CD8-positive, alpha-beta memory T cell (primary cell): Measurements from ENCODE around the gene ARMC7. TPM values are rescaled to one million over a fixed set of nuclear protein-coding genes. Genes with fewer than 3 reads are reported as not detected.
A peak's percentile ranks its signal among the peaks of the same experiment; 100 is the strongest.
"Not testable (repeated sequence)": the region's sequence is repeated elsewhere in the genome, so short reads cannot be mapped to it uniquely, and the experiment has no call there.

Experiments used
- CTCF ChIA-PET: fragments of 350-600 bp; sonication (Branson Sonifier 250); formaldehyde crosslinking; loops from one replicate; lab custom pipeline; 2021; ENCODE audit warnings: antibody characterized with exemption; lab: Charles Lee
- POLR2A ChIA-PET: fragments of 350-600 bp; sonication (Branson Sonifier 250); formaldehyde crosslinking; loops from one replicate; lab custom pipeline; 2021; ENCODE audit warnings: antibody characterized with exemption; lab: Charles Lee
- DNase-seq, 5 donors: peaks; one replicate each; pipeline versions ENCODE4 v3.0.0 to v3.0.0-alpha.2; 2020 to 2022; ENCODE audit warnings: mixed read lengths in 1 of 5
- H3K27ac ChIP-seq: one replicate; pipeline ENCODE4 v1.7.0; 2013; ENCODE audit warnings: low read depth, mild to moderate bottlenecking, low read length, moderate library complexity
- H3K27me3 ChIP-seq: 2 replicates; pipeline ENCODE4 v1.7.0; 2013; ENCODE audit warnings: low read length, mild to moderate bottlenecking; ENCODE audit not compliant: insufficient read depth, poor library complexity, severe bottlenecking
- H3K36me3 ChIP-seq: 2 replicates; pipeline ENCODE4 v1.7.0; 2013; ENCODE audit warnings: mild to moderate bottlenecking, low read length, moderate library complexity; ENCODE audit not compliant: insufficient read depth
- H3K4me1 ChIP-seq: 2 replicates; pipeline ENCODE4 v1.7.0; 2013; ENCODE audit warnings: mild to moderate bottlenecking, low read length, moderate library complexity; ENCODE audit not compliant: insufficient read depth
- H3K4me3 ChIP-seq: 2 replicates; pipeline ENCODE4 v1.7.0; 2013; ENCODE audit warnings: mild to moderate bottlenecking, low read length
- H3K9me3 ChIP-seq: 2 replicates; pipeline ENCODE4 v1.7.0; 2013; ENCODE audit warnings: mild to moderate bottlenecking, low read length
- H3K27ac Mint-ChIP-seq, 8 donors: one replicate each; pipeline ENCODE4 v1.8.0; 2020 to 2021; ENCODE audit warnings: mixed read lengths in 8 of 8, mild to moderate bottlenecking in 6 of 8, inconsistent platforms in 3 of 8, moderate library complexity in 3 of 8
- H3K27me3 Mint-ChIP-seq, 2 donors: one replicate each; pipeline ENCODE4 v1.8.0; 2020 to 2021; ENCODE audit warnings: mixed read lengths in 2 of 2, mild to moderate bottlenecking in 1 of 2, moderate library complexity in 1 of 2
- H3K36me3 Mint-ChIP-seq, 3 donors: one replicate each; pipeline ENCODE4 v1.8.0; 2020 to 2021; ENCODE audit warnings: mixed read lengths in 3 of 3, inconsistent platforms in 1 of 3, mild to moderate bottlenecking in 1 of 3
- H3K4me1 Mint-ChIP-seq, 3 donors: one replicate each; pipeline ENCODE4 v1.8.0; 2020 to 2021; ENCODE audit warnings: mixed read lengths in 3 of 3, inconsistent platforms in 1 of 3, mild to moderate bottlenecking in 1 of 3
- H3K4me3 Mint-ChIP-seq, 7 donors: one replicate each; pipeline ENCODE4 v1.8.0; 2020 to 2021; ENCODE audit warnings: mixed read lengths in 7 of 7, mild to moderate bottlenecking in 6 of 7, moderate library complexity in 4 of 7, inconsistent platforms in 2 of 7
- H3K9me3 Mint-ChIP-seq, 5 donors: one replicate each; pipeline ENCODE4 v1.8.0; 2020 to 2022; ENCODE audit warnings: mixed read lengths in 5 of 5, mild to moderate bottlenecking in 3 of 5, moderate library complexity in 2 of 5, inconsistent platforms in 1 of 5
- polyA plus RNA-seq: library from polyadenylated mRNA; unstranded; fragments of 300-500 nt; fragmentation: Illumina TruSeq; gene quantifications from one replicate; pipeline ENCODE4 v1.2.3, GENCODE V29; 2021
- total RNA-seq, 2 experiments: library from RNA; stranded (reverse); gene quantifications; one replicate each; pipeline ENCODE4 v1.2.3, GENCODE V29; 2021

Gene ARMC7
- total and polyA plus RNA-seq, 3 experiments from 2014 or later = 4.0 to 15.9 (median 15.2) TPM

GRCh38 chr17:75072909-75073308 is 36.9 kb upstream of the ARMC7 start:
- H3K27ac ChIP-seq, H3K27me3 ChIP-seq, H3K36me3 ChIP-seq, DNase-seq, H3K27me3 Mint-ChIP-seq, H3K4me1 Mint-ChIP-seq, H3K9me3 ChIP-seq, H3K4me3 ChIP-seq, H3K4me3 Mint-ChIP-seq, H3K9me3 Mint-ChIP-seq, H3K27ac Mint-ChIP-seq, H3K36me3 Mint-ChIP-seq: not testable (repeated sequence)
- CTCF ChIA-PET = interaction anchor here (0.6 to 2.3 kb wide), 4 partner anchors 41 to 133 kb away, joined by 3 to 6 read pairs (median 3); partner anchors contain the start of gene NUP85
- peaks cover 11% of the 10 kb centered on the region for H3K4me1 ChIP-seq
- POLR2A ChIA-PET = interaction anchor here (0.6 kb wide), 1 partner anchor 26 kb away, joined by 3 read pairs; the partner anchor contains the start of gene KCTD2

DNA sequence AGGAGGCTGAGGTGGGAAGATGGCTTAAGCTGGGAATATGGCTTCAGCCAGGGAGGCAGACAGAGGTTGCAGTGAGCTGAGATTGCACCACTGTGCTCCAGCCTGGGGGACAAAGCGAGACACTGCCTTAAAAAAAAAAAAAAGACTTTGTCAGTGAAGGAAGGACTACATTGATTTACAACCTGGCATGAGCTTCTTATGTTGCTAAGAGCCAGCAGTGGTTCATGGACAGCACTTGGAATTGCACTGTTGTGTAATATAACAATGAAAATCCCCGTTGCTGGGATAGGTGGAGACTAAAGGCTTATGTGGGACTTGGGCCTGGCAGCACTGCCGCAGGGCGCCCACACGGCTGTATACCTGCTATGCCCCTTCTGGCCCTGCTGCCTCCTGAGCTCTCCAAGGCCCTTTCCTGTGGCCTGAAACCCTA is 36.1 kb upstream of the ARMC7 start:
- Mint-ChIP-seq H3K36me3 (no peaks in the 10 kb centered on the region), H3K9me3 (no peaks in the 10 kb centered on the region), H3K4me3 (no peak overlapping the region), H3K27me3 (no peaks in the 10 kb centered on the region), H3K4me1 (peaks cover 3 to 11% (median 4%) of the 10 kb centered on the region in 3 donors), H3K27ac (no peak overlapping the region)
- ChIA-PET CTCF (interaction anchor here (1.1 to 2.3 kb wide), 2 partner anchors 41 to 128 kb away, joined by 3 to 6 read pairs; no protein-coding TSS in a partner anchor), POLR2A (interaction anchor here (0.6 kb wide), 1 partner anchor 26 kb away, joined by 3 read pairs; the partner anchor contains the start of gene KCTD2)
- no peaks in the 10 kb centered on the region for H3K9me3 ChIP-seq
- peaks cover 15% of the 10 kb centered on the region for H3K4me1 ChIP-seq
- H3K27ac ChIP-seq = no peak overlapping the region
- DNase-seq = no peak
- no peaks in the 10 kb centered on the region for H3K36me3 ChIP-seq
- H3K4me3 ChIP-seq = no peak overlapping the region
- H3K27me3 ChIP-seq = no peaks in the 10 kb centered on the region

DNA sequence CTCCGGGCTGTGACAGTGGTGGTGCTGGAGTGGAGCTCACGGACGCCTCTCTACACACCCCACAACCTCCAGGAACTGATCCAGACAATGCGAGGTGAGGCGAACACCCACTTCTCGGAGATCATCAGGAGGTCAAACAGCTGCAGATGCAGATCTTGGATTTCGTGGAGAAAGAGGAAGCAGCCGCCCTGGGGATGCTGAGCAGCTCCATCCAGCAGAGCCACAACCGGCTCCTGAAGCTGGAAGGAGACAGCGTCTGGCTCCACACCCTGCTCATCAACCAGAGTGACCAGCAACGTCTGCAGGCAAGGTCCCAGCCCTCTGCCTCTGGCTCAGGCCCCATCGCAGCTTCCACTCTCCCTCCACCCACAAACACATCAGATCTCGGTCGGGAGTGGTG is 35.2 kb upstream of the ARMC7 start:
- H3K36me3 Mint-ChIP-seq = no peaks in the 10 kb centered on the region
- peaks cover 0 to 11% (median 5%) of the 10 kb centered on the region in 3 donors for H3K4me1 Mint-ChIP-seq
- no peak overlapping the region for H3K27ac ChIP-seq
- H3K4me3 Mint-ChIP-seq = no peak overlapping the region
- no peak overlapping the region for H3K4me3 ChIP-seq
- H3K27me3 Mint-ChIP-seq = no peaks in the 10 kb centered on the region
- no peak overlapping the region for H3K27ac Mint-ChIP-seq
- H3K27me3 ChIP-seq = no peaks in the 10 kb centered on the region
- H3K4me1 ChIP-seq = peaks cover 20% of the 10 kb centered on the region
- H3K36me3 ChIP-seq = no peaks in the 10 kb centered on the region
- no peaks in the 10 kb centered on the region for H3K9me3 ChIP-seq
- H3K9me3 Mint-ChIP-seq = no peaks in the 10 kb centered on the region
- DNase-seq = no peak
- ChIA-PET POLR2A (no interaction called here), CTCF (no interaction called here)

DNA sequence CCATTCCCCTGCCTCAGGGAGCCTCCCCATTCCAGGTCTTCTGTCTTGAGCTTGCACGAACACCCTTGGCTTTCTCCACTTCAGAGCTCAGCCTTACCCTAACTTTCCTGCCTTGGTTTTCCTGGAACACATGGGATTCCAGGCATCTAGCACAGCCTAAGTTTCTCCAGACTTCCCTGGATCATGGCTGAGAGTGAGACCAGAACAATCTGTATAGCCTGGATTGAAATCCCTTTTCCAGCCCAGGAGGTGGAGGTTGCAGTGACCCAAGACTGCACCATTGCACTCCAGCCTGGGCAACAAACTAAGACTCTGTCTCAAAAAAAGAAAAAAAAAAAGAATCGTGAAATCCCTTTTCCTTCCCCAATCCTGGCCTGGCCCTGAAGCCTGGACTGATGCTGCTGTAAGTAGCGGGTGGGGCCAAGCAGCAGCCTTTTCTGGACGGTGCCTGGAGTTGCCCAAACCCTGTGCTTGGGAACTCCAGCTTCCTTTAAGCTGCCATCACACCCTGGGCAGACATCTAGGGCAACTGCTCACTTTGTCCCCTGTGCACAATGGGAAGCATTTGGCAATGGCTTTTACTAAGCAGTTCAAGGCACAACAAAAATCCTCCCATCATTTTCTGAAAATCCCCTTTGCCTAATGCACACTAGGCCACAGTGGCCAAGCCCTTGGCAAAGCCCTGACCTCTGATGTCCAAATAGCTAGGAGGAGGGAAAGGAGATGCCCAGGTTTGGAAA is 34.0 kb upstream of the ARMC7 start:
- Mint-ChIP-seq H3K27ac (peak overlapping the region in 1 of 8 donors; percentile 33), H3K4me1 (peaks cover 0 to 11% (median 5%) of the 10 kb centered on the region in 3 donors), H3K4me3 (no peak overlapping the region), H3K36me3 (no peaks in the 10 kb centered on the region), H3K9me3 (no peaks in the 10 kb centered on the region), H3K27me3 (no peaks in the 10 kb centered on the region)
- Histone ChIP-seq H3K36me3 (no peaks in the 10 kb centered on the region), H3K4me3 (no peak overlapping the region), H3K9me3 (no peaks in the 10 kb centered on the region), H3K4me1 (peaks cover 20% of the 10 kb centered on the region), H3K27ac (no peak overlapping the region), H3K27me3 (no peaks in the 10 kb centered on the region)
- POLR2A ChIA-PET = no interaction called here
- CTCF ChIA-PET = interaction anchor here (1.0 to 1.6 kb wide), 4 partner anchors 22 to 337 kb away, joined by 3 to 5 read pairs (median 4); partner anchors contain the start of gene NT5C
- DNase-seq = no peak

- CTCF ChIA-PET = interaction anchor here (0.8 to 1.6 kb wide), 4 partner anchors 23 to 64 kb away, joined by 3 to 5 read pairs (median 4); partner anchors contain the start of genes MRPL58 and NT5C
- Mint-ChIP-seq H3K27me3 (no peaks in the 10 kb centered on the region), H3K4me3 (peak overlapping the region; percentile 60 to 87 (median 75)), H3K27ac (peak overlapping the region in 3 of 8 donors; percentile 50 to 95 (median 66)), H3K9me3 (no peaks in the 10 kb centered on the region), H3K4me1 (peaks cover 0 to 11% (median 5%) of the 10 kb centered on the region in 3 donors), H3K36me3 (no peaks in the 10 kb centered on the region)
- DNase-seq = no peak
- POLR2A ChIA-PET = interaction anchor here (0.6 to 1.0 kb wide), 2 partner anchors 29 to 41 kb away, joined by 3 to 4 read pairs; no protein-coding TSS in a partner anchor
- Histone ChIP-seq H3K36me3 (no peaks in the 10 kb centered on the region), H3K27ac (no peak overlapping the region), H3K9me3 (no peaks in the 10 kb centered on the region), H3K4me1 (peaks cover 20% of the 10 kb centered on the region), H3K4me3 (no peak overlapping the region), H3K27me3 (no peaks in the 10 kb centered on the region)
Observed at GRCh38 chr17:75077072-75077495, 32.7 kb upstream of the ARMC7 start.

DNA sequence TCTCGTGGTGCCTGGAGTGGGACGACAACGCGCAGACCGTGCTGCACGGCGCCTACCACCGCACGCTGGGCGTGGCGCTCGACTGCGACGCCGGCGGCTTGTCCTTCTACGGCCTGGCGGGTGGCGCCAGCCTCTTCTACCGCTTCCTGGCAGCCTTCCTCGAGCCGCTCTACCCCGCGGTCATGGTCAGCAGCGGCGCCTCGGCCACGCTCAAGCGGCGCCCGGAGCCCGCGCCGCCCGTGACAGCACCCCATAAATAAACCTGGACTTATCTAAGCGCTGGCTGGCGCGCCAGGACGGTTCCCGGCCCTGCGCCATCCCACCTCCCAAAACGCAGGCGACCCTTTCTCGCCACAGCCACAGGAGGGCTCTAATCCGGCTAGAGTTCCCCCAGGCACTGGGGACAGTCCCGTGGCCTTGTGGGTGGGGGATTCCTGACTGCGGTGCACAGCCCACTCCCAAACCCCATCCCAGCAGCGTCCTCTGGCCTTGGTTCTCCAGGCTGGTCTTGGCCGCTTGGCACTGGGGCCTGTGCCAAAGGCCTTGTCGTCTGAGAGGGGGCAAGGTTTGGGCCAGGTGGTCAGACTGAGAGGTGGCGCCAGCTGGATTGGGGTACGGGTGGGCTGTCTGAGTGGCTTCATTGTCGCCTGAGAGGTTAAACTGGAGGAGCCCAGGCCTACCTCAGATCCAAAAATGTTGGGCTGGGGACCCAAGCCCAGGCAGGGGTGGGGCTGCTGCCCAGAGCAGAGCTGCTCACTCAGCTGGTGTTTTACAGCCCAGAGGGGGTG is 32.1 kb upstream of the ARMC7 start:
- CTCF ChIA-PET = interaction anchor here (0.8 to 1.6 kb wide), 3 partner anchors 36 to 65 kb away, joined by 3 to 5 read pairs (median 4); partner anchors contain the start of genes MRPL58 and NT5C
- H3K9me3 Mint-ChIP-seq = no peaks in the 10 kb centered on the region
- peaks cover 0 to 2% of the 10 kb centered on the region in 2 donors for H3K27me3 Mint-ChIP-seq

GRCh38 chr17:75078284-75079022 is 31.3 kb upstream of the ARMC7 start:
- ChIA-PET CTCF (interaction anchor here (1.3 kb wide), 1 partner anchor 123 kb away, joined by 3 read pairs; no protein-coding TSS in a partner anchor), POLR2A (interaction anchor here (1.0 to 1.2 kb wide), 3 partner anchors 9 to 34 kb away, joined by 3 to 4 read pairs (median 4); partner anchors contain the start of genes ARMC7 and SLC16A5)
- Mint-ChIP-seq H3K9me3 (no peaks in the 10 kb centered on the region), H3K27ac (peak overlapping the region in 1 of 8 donors; percentile 27), H3K4me3 (peak overlapping the region in 2 of 7 donors; percentile 77 to 87), H3K36me3 (no peaks in the 10 kb centered on the region), H3K27me3 (peaks cover 0 to 2% of the 10 kb centered on the region in 2 donors), H3K4me1 (peaks cover 0 to 11% (median 5%) of the 10 kb centered on the region in 3 donors)
- H3K4me3 ChIP-seq = no peak overlapping the region
- DNase-seq = no peak
- peaks cover 20% of the 10 kb centered on the region for H3K4me1 ChIP-seq
- H3K27me3 ChIP-seq = no peaks in the 10 kb centered on the region
- no peaks in the 10 kb centered on the region for H3K9me3 ChIP-seq
- no peak overlapping the region for H3K27ac ChIP-seq
- no peaks in the 10 kb centered on the region for H3K36me3 ChIP-seq

More for the DNA sequence above, 32.1 kb upstream of the ARMC7 start:
- H3K9me3 ChIP-seq = no peaks in the 10 kb centered on the region
- peaks cover 20% of the 10 kb centered on the region for H3K4me1 ChIP-seq
- Mint-ChIP-seq H3K27ac (peak overlapping the region in 3 of 8 donors; percentile 50 to 79 (median 66)), H3K36me3 (no peaks in the 10 kb centered on the region), H3K4me3 (peak overlapping the region; percentile 60 to 87 (median 75)), H3K4me1 (peaks cover 0 to 11% (median 5%) of the 10 kb centered on the region in 3 donors)
- H3K4me3 ChIP-seq = peak overlapping the region; percentile 47
- H3K27me3 ChIP-seq = no peaks in the 10 kb centered on the region
- H3K36me3 ChIP-seq = no peaks in the 10 kb centered on the region
- DNase-seq = peak in 4 of 5 donors; percentile 20 to 64 (median 37)
- H3K27ac ChIP-seq = no peak overlapping the region
- POLR2A ChIA-PET = interaction anchor here (0.6 to 1.2 kb wide), 5 partner anchors 10 to 40 kb away, joined by 3 to 4 read pairs (median 4); partner anchors contain the start of genes ARMC7 and SLC16A5
